OCI-LY3 (cell line): ENCODE results near the gene CD200.

Experiments used
- EZH2phosphoT487 ChIP-seq: fragments of 200-600 bp; shearing (Covaris generic); IDR thresholded peaks from 2 replicates; pipeline ENCODE4 v1.6.1; 2018; ENCODE audit warnings: antibody characterized with exemption, mixed run types, low read depth
- TF ChIP-seq, protein P1 (sequence below): fragments of 200-600, 300-600 bp; sonication (generic); IDR thresholded peaks from 2 replicates; pipeline ENCODE4 v1.5.1; 2014; ENCODE audit warnings: antibody characterized with exemption, low read length, low read depth

DNA sequence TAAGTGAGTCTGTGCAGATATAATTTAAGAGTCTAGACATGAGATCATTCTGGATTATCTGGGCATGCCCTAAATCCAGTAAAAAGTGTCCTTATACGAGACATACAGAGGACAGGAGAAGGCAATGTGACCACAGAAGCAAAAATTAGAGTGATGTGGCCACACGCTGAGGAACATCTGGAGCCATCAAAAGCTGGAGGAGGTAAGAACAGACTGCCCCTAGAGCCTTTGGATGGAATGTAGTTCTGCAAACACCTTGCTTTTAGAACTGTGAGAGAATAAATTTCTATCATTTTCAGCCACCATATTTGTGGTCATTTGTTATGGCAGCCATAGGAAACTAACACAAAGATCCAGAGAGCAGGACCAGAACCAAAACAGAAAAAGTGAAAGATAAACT is 41.0 kb downstream of the CD200 start:
- TF ChIP-seq, protein P1, sequence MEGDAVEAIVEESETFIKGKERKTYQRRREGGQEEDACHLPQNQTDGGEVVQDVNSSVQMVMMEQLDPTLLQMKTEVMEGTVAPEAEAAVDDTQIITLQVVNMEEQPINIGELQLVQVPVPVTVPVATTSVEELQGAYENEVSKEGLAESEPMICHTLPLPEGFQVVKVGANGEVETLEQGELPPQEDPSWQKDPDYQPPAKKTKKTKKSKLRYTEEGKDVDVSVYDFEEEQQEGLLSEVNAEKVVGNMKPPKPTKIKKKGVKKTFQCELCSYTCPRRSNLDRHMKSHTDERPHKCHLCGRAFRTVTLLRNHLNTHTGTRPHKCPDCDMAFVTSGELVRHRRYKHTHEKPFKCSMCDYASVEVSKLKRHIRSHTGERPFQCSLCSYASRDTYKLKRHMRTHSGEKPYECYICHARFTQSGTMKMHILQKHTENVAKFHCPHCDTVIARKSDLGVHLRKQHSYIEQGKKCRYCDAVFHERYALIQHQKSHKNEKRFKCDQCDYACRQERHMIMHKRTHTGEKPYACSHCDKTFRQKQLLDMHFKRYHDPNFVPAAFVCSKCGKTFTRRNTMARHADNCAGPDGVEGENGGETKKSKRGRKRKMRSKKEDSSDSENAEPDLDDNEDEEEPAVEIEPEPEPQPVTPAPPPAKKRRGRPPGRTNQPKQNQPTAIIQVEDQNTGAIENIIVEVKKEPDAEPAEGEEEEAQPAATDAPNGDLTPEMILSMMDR = no peak
- TF ChIP-seq EZH2phosphoT487 = no peak
